C4-2B (cell line): ENCODE measurements around the gene CFAP119.

Experiments
- H3K27ac ChIP-seq: fragments of 450-650 bp; 2 replicates; pipeline ENCODE4 v1.5.1; 2017
- ZFX ChIP-seq: fragments of 450-650 bp; IDR thresholded peaks from 2 replicates; pipeline ENCODE4 v1.6.1; 2017
- TF ChIP-seq, protein P1 (sequence below): fragments of 450-650 bp; conservative IDR thresholded peaks from 2 replicates; pipeline ENCODE4 v1.5.1; 2017; ENCODE audit warnings: mild to moderate bottlenecking

CFAP119 gene

DNA sequence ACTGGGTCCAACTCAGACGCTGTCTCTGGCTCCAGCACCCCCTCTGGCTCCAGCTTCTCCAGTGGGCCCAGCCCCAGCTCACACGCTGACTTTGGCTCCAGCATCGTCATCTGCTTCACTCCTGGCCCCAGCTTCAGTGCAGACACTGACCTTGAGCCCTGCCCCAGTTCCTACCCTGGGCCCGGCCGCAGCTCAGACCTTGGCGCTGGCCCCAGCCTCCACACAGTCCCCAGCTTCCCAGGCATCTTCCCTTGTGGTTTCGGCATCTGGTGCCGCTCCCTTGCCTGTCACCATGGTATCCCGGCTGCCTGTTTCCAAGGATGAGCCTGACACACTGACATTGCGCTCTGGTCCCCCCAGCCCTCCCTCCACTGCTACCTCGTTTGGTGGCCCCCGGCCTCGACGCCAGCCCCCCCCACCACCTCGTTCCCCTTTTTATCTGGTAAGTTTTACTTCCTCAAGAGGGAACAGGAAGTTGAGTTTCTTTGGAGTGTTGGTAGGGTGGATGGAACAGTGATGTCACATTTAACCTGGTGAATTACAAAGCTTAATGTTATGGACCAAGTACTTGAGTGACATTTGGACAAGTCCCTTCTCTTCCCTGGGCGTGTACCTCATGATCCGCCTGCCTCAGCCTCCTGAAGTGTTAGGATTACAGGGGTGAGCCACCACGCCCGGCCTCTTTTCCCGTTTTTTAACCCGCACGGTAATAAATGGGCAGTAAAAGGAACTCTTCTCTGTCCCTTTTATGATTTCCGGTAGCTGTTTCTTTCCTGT is 37.0 kb downstream of the CFAP119 start:
- TF ChIP-seq, protein P1, sequence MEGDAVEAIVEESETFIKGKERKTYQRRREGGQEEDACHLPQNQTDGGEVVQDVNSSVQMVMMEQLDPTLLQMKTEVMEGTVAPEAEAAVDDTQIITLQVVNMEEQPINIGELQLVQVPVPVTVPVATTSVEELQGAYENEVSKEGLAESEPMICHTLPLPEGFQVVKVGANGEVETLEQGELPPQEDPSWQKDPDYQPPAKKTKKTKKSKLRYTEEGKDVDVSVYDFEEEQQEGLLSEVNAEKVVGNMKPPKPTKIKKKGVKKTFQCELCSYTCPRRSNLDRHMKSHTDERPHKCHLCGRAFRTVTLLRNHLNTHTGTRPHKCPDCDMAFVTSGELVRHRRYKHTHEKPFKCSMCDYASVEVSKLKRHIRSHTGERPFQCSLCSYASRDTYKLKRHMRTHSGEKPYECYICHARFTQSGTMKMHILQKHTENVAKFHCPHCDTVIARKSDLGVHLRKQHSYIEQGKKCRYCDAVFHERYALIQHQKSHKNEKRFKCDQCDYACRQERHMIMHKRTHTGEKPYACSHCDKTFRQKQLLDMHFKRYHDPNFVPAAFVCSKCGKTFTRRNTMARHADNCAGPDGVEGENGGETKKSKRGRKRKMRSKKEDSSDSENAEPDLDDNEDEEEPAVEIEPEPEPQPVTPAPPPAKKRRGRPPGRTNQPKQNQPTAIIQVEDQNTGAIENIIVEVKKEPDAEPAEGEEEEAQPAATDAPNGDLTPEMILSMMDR, result no peak
- no peak for TF ChIP-seq ZFX

DNA sequence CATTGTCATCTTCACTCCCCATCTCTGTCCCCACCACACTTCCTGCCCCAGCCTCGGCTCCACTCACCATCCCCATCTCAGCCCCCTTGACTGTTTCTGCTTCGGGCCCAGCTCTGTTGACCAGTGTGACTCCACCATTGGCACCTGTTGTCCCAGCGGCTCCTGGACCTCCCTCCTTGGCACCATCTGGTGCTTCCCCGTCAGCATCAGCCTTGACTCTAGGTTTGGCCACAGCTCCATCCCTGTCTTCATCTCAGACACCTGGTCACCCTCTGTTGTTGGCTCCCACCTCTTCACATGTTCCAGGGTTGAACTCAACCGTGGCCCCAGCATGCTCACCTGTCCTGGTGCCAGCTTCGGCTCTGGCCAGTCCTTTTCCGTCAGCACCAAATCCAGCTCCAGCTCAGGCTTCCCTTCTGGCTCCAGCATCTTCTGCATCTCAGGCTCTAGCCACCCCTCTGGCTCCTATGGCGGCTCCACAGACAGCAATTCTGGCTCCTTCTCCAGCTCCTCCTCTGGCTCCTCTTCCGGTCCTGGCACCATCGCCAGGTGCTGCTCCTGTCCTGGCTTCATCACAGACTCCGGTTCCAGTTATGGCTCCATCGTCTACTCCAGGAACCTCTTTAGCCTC is 38.0 kb downstream of the CFAP119 start:
- TF ChIP-seq, protein P1, result no peak
- no peak for TF ChIP-seq ZFX
- H3K27ac ChIP-seq, result no peak overlapping the region

More for the DNA sequence above, 37.0 kb downstream of the CFAP119 start:
- no peak overlapping the region for H3K27ac ChIP-seq

DNA sequence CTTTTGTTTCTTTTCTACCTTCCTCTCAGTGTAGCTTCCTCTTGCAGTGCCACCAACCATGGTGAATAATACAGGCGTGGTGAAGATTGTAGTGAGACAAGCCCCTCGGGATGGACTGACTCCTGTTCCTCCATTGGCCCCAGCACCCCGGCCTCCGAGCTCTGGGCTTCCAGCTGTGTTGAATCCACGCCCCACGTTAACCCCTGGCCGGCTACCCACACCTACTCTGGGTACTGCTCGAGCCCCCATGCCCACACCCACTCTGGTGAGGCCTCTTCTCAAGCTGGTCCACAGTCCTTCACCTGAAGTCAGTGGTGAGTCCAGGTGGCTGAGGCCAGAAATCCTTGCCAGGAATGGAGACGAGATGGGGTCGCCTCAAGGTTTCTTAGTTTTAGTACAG is 38.9 kb downstream of the CFAP119 start:
- TF ChIP-seq ZFX, result no peak
- TF ChIP-seq, protein P1, result no peak
- H3K27ac ChIP-seq, result no peak overlapping the region

DNA sequence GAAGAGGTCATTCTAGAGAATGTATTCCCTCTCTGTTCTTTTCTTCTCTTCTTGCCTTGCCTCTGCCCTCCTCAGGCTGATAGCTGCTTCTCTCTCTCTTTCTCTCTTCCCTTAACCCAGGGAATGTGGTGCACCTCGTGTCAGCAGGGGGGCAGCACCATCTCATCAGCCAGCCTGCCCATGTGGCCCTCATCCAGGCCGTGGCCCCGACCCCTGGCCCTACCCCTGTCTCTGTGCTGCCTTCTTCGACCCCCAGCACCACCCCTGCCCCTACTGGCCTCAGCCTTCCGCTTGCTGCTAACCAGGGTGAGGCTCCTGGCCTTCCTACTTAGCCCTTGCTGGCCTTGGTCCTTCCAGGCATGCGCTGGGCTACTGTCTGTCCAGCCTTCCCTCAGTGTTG is 39.4 kb downstream of the CFAP119 start:
- no peak overlapping the region for H3K27ac ChIP-seq
- TF ChIP-seq, protein P1, result no peak
- TF ChIP-seq ZFX, result no peak

DNA sequence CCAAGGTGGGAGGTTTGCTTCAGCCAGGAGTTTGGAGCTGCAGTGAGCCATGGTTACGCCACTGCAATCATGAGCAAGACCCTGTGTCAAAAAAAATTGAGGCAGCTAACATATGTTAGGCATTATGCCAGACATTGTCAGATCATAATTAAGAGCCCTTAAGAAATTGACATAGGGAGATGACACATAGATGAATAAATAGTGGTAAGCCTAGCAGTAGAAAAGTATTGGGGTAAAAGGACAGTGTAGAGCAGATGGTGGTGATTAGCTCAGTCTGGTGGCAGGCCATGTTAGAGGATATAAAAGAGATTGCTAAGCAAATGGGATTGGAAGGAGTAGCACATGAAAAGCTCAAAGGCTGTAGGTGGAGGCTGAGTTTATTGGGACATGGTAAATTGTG is 40.3 kb downstream of the CFAP119 start:
- no peak overlapping the region for H3K27ac ChIP-seq

DNA sequence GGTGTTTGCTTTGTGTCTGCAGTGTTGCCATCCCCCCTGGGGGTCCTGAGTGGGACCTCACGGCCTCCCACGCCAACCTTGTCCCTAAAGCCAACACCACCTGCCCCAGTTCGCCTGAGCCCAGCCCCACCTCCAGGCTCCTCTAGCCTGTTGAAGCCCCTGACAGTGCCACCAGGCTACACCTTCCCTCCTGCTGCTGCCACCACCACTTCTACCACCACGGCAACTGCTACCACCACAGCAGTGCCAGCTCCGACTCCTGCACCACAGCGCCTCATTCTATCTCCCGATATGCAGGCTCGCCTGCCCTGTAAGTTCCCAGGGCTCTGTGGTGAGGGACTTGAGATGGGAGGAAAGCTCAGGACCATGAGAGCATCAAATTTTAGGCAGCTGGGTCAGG is 40.7 kb downstream of the CFAP119 start:
- H3K27ac ChIP-seq, result no peak overlapping the region
- TF ChIP-seq, protein P1, result no peak
- no peak for TF ChIP-seq ZFX

More for the DNA sequence above, 40.3 kb downstream of the CFAP119 start:
- TF ChIP-seq, protein P1, result no peak
- TF ChIP-seq ZFX, result no peak

DNA sequence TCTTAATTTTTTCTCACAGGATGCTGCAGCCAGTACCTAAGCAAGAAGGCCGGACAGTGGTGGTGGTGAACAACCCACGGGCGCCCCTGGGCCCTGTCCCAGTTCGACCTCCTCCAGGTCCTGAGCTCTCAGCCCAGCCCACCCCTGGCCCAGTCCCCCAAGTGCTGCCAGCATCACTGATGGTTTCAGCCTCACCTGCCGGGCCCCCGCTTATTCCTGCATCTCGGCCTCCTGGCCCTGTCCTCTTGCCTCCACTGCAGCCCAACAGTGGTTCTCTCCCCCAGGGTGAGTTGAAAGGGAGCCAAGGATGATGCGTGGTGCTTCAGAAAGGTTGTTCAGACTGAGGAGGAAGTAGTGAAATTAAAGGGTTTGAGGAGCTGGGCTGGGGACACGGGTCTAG is 41.2 kb downstream of the CFAP119 start:
- no peak overlapping the region for H3K27ac ChIP-seq
- TF ChIP-seq, protein P1, result no peak
- no peak for TF ChIP-seq ZFX
